DMS114 treated with DMSO at 0.1 percent for 48 hours (cell line): ENCODE results near the gene FANCG.

Source experiments
- DNase-seq: peaks from one replicate; lab custom pipeline; 2025; ENCODE audit not compliant: unreplicated experiment; lab: John Stamatoyannopoulos, UW

FANCG gene

GRCh38 chr9:35026671-35027070 lies 53.1 kb downstream of the FANCG start:
- DNase-seq: no peak
